K562 (cell line): ENCODE data around the gene RNASEH1. TPM values are rescaled to one million over a fixed set of nuclear protein-coding genes. Genes with fewer than 3 reads are reported as not detected.

Source experiments
- NFIC ChIP-seq: fragments of 450-650 bp; IDR thresholded peaks from 2 replicates; pipeline ENCODE4 v1.6.1; 2017; ENCODE audit warnings: mild to moderate bottlenecking, inconsistent platforms
- NR4A1 ChIP-seq, 2 experiments: fragments of 250-450 bp in 1 of 2; fragments of 450-650 bp in 1 of 2; sonication (Bioruptor Pico) in 1 of 2; IDR thresholded peaks; 2 replicates each; pipeline versions ENCODE4 v1.4.0 to v1.6.1; 2016 to 2020; ENCODE audit warnings: mild to moderate bottlenecking in 2 of 2, missing compliant biosample characterization in 1 of 2, missing genetic modification characterization in 1 of 2, moderate library complexity in 1 of 2
- PML ChIP-seq: IDR thresholded peaks from 2 replicates; pipeline ENCODE4 v1.6.1; 2012; ENCODE audit warnings: low read length, inconsistent platforms
- SMAD4 ChIP-seq: fragments of 250-450 bp; sonication (Bioruptor Pico); conservative IDR thresholded peaks from 2 replicates; pipeline ENCODE4 v1.8.0; 2021; ENCODE audit warnings: inconsistent platforms, mild to moderate bottlenecking, moderate library complexity
- polyA plus RNA-seq, 8 experiments: library from polyadenylated mRNA; depleted of rRNA in 4 of 8; stranded (reverse) in 5 of 8; unstranded in 3 of 8; fragments of >200 nt; fragmentation: Nextera tagmentation in 2 of 8; fragmentation: Illumina TruSeq in 1 of 8; extraction: Ambion mirVana in 2 of 8; extraction: Trizol in 1 of 8; gene quantifications; 2 replicates each; pipeline versions ENCODE4 v1.2.1 to v1.2.3, GENCODE V29; 2011 to 2014; ENCODE audit warnings: inconsistent platforms in 1 of 8, missing spikeins in 1 of 8
- total RNA-seq, 7 experiments: library from RNA; depleted of rRNA in 6 of 7; stranded (reverse); fragments of >200 nt in 6 of 7; fragmentation: Illumina TruSeq in 2 of 7; extraction: Trizol in 2 of 7; gene quantifications; 2 replicates each; pipeline versions ENCODE4 v1.2.1 to v1.2.3, GENCODE V29; 2011 to 2021; ENCODE audit warnings: low replicate concordance in 1 of 7
- TF ChIP-seq, protein P1 (sequence below), 2 experiments: fragments of 450-650 bp in 1 of 2; IDR thresholded peaks; 2 replicates each; pipeline ENCODE4 v1.6.1; 2011 to 2017; ENCODE audit warnings: low read depth in 2 of 2, antibody characterized with exemption in 1 of 2, borderline replicate concordance in 1 of 2, low read length in 1 of 2, mild to moderate bottlenecking in 1 of 2, mixed read lengths in 1 of 2; ENCODE audit not compliant: control insufficient read depth in 1 of 2
- TF ChIP-seq, protein P2 (sequence below), 2 experiments: IDR thresholded peaks; 2 replicates each; pipeline ENCODE4 v1.6.1; 2011; ENCODE audit warnings: borderline replicate concordance in 1 of 2, control low read depth in 1 of 2, low read depth in 1 of 2, low read length in 1 of 2, mild to moderate bottlenecking in 1 of 2, mixed read lengths in 1 of 2, moderate library complexity in 1 of 2; ENCODE audit not compliant: insufficient read depth in 1 of 2, insufficient read length in 1 of 2, poor library complexity in 1 of 2, severe bottlenecking in 1 of 2; ENCODE audit errors: extremely low read depth in 1 of 2

RNASEH1 gene
- total and polyA plus RNA-seq, 9 of the 15 experiments (the other 6 are each of a cell fraction or from before 2014, with no cell fraction given), result 25.7 to 47.5 (median 42.8) TPM

DNA sequence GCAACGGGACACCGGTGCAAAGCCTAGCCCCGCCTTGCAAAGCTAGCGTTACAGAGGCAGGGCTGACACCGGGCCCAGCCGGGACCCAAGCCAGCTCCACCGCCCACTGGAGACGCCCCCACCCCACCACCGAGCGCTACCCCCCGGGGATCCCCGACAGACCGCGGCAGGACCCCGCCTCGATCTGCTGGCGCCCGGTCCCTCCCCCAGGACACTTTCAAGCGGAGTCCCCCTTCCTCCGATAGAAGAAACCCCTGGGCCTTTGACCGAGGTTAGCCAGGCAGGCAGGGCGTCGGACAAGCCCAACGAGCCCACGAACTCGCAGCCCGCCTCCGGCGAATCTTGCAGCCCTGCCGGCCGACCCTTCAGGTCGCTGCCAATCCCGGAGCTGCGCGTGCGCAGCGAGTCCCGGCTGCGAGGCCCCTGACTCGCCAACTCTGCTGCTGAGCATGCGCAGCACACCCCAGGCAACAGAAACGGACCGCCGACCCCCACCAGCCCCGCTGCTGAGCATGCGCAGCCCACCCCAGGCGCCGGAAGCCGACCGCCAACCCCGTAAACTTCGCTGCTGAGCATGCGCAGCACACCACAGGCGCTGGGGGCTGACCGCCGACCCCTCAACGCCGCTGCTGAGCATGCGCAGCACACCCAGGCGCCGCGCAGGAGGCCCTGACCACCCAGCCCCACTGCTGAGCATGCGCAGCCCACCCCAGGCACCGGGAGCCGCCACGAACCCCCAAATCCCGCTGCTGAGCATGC is 39.5 kb downstream of the RNASEH1 start (continued):
- TF ChIP-seq, protein P1, sequence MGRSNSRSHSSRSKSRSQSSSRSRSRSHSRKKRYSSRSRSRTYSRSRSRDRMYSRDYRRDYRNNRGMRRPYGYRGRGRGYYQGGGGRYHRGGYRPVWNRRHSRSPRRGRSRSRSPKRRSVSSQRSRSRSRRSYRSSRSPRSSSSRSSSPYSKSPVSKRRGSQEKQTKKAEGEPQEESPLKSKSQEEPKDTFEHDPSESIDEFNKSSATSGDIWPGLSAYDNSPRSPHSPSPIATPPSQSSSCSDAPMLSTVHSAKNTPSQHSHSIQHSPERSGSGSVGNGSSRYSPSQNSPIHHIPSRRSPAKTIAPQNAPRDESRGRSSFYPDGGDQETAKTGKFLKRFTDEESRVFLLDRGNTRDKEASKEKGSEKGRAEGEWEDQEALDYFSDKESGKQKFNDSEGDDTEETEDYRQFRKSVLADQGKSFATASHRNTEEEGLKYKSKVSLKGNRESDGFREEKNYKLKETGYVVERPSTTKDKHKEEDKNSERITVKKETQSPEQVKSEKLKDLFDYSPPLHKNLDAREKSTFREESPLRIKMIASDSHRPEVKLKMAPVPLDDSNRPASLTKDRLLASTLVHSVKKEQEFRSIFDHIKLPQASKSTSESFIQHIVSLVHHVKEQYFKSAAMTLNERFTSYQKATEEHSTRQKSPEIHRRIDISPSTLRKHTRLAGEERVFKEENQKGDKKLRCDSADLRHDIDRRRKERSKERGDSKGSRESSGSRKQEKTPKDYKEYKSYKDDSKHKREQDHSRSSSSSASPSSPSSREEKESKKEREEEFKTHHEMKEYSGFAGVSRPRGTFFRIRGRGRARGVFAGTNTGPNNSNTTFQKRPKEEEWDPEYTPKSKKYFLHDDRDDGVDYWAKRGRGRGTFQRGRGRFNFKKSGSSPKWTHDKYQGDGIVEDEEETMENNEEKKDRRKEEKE (IDR thresholded peaks at IDR 0.05; ENCODE audit: borderline replicate concordance in 1 of 2, control insufficient read depth in 1 of 2, low read depth in 2 of 2, low read length in 1 of 2), result no peak
- TF ChIP-seq, protein P2, sequence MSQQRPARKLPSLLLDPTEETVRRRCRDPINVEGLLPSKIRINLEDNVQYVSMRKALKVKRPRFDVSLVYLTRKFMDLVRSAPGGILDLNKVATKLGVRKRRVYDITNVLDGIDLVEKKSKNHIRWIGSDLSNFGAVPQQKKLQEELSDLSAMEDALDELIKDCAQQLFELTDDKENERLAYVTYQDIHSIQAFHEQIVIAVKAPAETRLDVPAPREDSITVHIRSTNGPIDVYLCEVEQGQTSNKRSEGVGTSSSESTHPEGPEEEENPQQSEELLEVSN (IDR thresholded peaks at IDR 0.05; ENCODE audit: borderline replicate concordance in 1 of 2, extremely low read depth in 1 of 2, insufficient read depth in 1 of 2, insufficient read length in 1 of 2, low read depth in 1 of 2, low read length in 1 of 2, poor library complexity in 1 of 2, severe bottlenecking in 1 of 2), result peak in 1 of 2 experiments; percentile 44
- peak; percentile 14; the same call in 1 of the 2 replicates for TF ChIP-seq PML
- TF ChIP-seq SMAD4 (CRISPR knock-in tag), result peak; percentile 12; the same call in 1 of the 2 replicates
- 0 out of 2 replicates have a peak, but pooled peaks have one; percentile 35 for TF ChIP-seq NR4A1 (CRISPR knock-in tag; IDR thresholded peaks at IDR 0.05)
- TF ChIP-seq NR4A1 (tag; IDR thresholded peaks at IDR 0.05), result no peak
- peak; percentile 43 for TF ChIP-seq NFIC
